Upper lobe of right lung (tissue), 1 donor: ENCODE measurements around the gene MRPL21. TPM values are rescaled to one million over a fixed set of nuclear protein-coding genes. Genes with fewer than 3 reads are reported as not detected.

Experiments
- ATAC-seq: fragments of 200-7000 bp; cut with Tn5 transposase; one replicate; pipeline ENCODE4 v1.9.1; 2020; ENCODE audit warnings: mild to moderate bottlenecking, moderate library complexity
- DNase-seq: peaks from one replicate; pipeline ENCODE4 v3.0.0-alpha.2; 2020
- H3K27ac ChIP-seq: fragments of 200-600 bp; one replicate; pipeline ENCODE4 v1.8.0; 2022
- H3K27me3 ChIP-seq: fragments of 200-600 bp; one replicate; pipeline ENCODE4 v1.8.0; 2022; ENCODE audit warnings: mild to moderate bottlenecking
- H3K36me3 ChIP-seq: fragments of 200-600 bp; one replicate; pipeline ENCODE4 v1.8.0; 2022
- H3K4me1 ChIP-seq: fragments of 200-600 bp; one replicate; pipeline ENCODE4 v1.8.0; 2022
- H3K4me3 ChIP-seq: fragments of 200-600 bp; one replicate; pipeline ENCODE4 v1.8.0; 2022; ENCODE audit warnings: mild to moderate bottlenecking
- H3K9me3 ChIP-seq: fragments of 200-600 bp; one replicate; pipeline ENCODE4 v1.8.0; 2022
- CTCF ChIP-seq: fragments of 200-600 bp; IDR thresholded peaks from one replicate; pipeline ENCODE4 v1.8.0; 2022; ENCODE audit warnings: antibody characterized with exemption
- intact Hi-C: fragments of 100-400 bp; cut with DNase I; formaldehyde crosslinking; loops from one replicate; pipeline ENCODE4 v1.11.0; 2022
- total RNA-seq: library from RNA; stranded (reverse); fragmentation: NEBNext Ultra II Directional; extraction: Animal tissue kit (Norgen Biotek cat#: 25700); gene quantifications from one replicate; pipeline ENCODE4 v1.2.1, GENCODE V29; 2021
- donor health status: DM: no; HTN: yes; CAD: no; lungs with severe emphysema.

MRPL21 gene
- total RNA-seq, 1 donor from 2014 or later: 36.3 TPM

- H3K27ac ChIP-seq: no peak overlapping the region
These were observed 59.8 kb downstream of the MRPL21 start for GRCh38 chr11:68843703-68844312.

GRCh38 chr11:68843052-68843561 is 60.5 kb downstream of the MRPL21 start:
- intact Hi-C loops: no loop called here
- H3K27ac ChIP-seq: peak overlapping the region; percentile 33

More at GRCh38 chr11:68843703-68844312, 59.8 kb downstream of the MRPL21 start:
- ATAC-seq (peak; percentile 83), DNase-seq (peak; percentile 94)
- Histone ChIP-seq H3K9me3 (no peaks in the 10 kb centered on the region), H3K36me3 (no peaks in the 10 kb centered on the region), H3K4me3 (peak overlapping the region; percentile 94), H3K27me3 (no peaks in the 10 kb centered on the region), H3K4me1 (peaks cover 31% of the 10 kb centered on the region)
- TF ChIP-seq CTCF: peak; percentile 66
- intact Hi-C loops: no loop called here

GRCh38 chr11:68842427-68843051 is 61.1 kb downstream of the MRPL21 start:
- DNase-seq (no peak), ATAC-seq (no peak)
- TF ChIP-seq CTCF: no peak
- H3K9me3 ChIP-seq: no peaks in the 10 kb centered on the region
- peak overlapping the region; percentile 33 for H3K27ac ChIP-seq
- no peaks in the 10 kb centered on the region for H3K27me3 ChIP-seq
- intact Hi-C loops: no loop called here
- no peaks in the 10 kb centered on the region for H3K36me3 ChIP-seq
- H3K4me3 ChIP-seq: peak overlapping the region; percentile 94
- H3K4me1 ChIP-seq: peaks cover 44% of the 10 kb centered on the region

More at GRCh38 chr11:68843052-68843561, 60.5 kb downstream of the MRPL21 start:
- no peak for TF ChIP-seq CTCF
- DNase-seq (no peak), ATAC-seq (no peak)
- H3K9me3 ChIP-seq: no peaks in the 10 kb centered on the region
- peak overlapping the region; percentile 94 for H3K4me3 ChIP-seq
- no peaks in the 10 kb centered on the region for H3K27me3 ChIP-seq
- peaks cover 38% of the 10 kb centered on the region for H3K4me1 ChIP-seq
- no peaks in the 10 kb centered on the region for H3K36me3 ChIP-seq

DNA sequence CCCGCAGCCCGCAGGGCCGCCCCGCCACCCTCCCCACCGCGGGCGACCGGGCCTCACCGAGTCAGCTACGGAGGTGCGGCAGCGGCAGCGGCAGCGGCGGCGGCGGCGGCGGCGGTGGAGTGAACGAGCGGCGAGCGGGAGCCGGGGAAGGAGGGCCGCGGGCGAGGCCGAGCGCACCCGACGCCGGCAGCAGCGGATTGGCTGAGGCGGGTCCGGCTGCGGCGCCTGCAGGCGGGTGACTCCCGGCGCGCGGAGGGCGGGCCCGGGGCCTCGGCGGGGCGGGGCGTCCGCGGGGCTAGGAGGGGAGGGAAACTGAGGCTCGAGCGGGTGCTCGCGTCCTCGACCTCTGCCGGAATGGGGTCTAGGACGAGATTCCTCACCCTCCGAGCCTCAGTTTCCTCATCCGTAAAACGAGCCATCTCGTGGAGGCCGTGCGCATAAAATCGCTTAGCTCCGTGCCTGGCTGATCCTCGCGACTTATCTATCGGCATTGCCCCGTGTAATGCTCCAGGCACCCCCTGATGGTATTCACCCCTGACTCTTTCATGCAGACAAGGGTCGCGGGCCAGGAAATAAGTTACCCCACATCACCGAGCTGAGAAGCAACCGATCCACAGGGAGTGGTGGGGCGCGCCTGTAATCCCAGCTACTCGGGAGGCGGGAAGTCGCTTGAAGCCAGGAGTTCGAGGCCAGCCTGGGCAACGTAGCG is 61.8 kb downstream of the MRPL21 start, which contains the start of gene CPT1A:
Gene CPT1A (minus strand): TSS at position 199 of the 709 bp plus-strand sequence. CDS start 26,442 bp downstream, outside the sequence.
- ATAC-seq (peak; percentile 73), DNase-seq (peak; percentile 92)
- TF ChIP-seq CTCF: no peak

More for the DNA sequence above, 61.8 kb downstream of the MRPL21 start, which contains the start of gene CPT1A:
- H3K4me3 ChIP-seq: peak within 1 kb of the TSS; percentile 94
- intact Hi-C loops: no loop called here
- no peaks in the 10 kb centered on the region for H3K36me3 ChIP-seq
- H3K9me3 ChIP-seq: no peaks in the 10 kb centered on the region
- H3K4me1 ChIP-seq: peaks cover 50% of the 10 kb centered on the region
- no peaks in the 10 kb centered on the region for H3K27me3 ChIP-seq
- peak within 1 kb of the TSS; percentile 90 for H3K27ac ChIP-seq

Other genes with a start within 250 kb of the MRPL21 start
- not detected for gene GAL, start 219.3 kb downstream of the MRPL21 start, total RNA-seq
- 0.81 TPM for gene TESMIN, start 152.3 kb downstream of the MRPL21 start, total RNA-seq
- gene CPT1A, start 61.9 kb downstream of the MRPL21 start, total RNA-seq: 76.4 TPM
- gene IGHMBP2, start 59 bp upstream of the MRPL21 start, total RNA-seq: 20.3 TPM
- gene MRGPRD, start 77.2 kb upstream of the MRPL21 start, total RNA-seq: not detected
- 13.2 TPM for gene MRGPRF, start 109.4 kb upstream of the MRPL21 start, total RNA-seq
- 16.6 TPM for gene TPCN2, start 145.1 kb upstream of the MRPL21 start, total RNA-seq